ENCODE measurements around the gene LIN9. TPM values are rescaled to one million over a fixed set of nuclear protein-coding genes. Genes with fewer than 3 reads are reported as not detected.
"Not testable (repeated sequence)": the region's sequence is repeated elsewhere in the genome, so short reads cannot be mapped to it uniquely, and the experiment has no call there.

Gene LIN9
- polyA plus RNA-seq, 1 donor from 2014 or later = 3.6 TPM

GRCh38 chr1:226272233-226272902, 36.6 kb downstream of the LIN9 start:
- H3K4me1 Mint-ChIP-seq, H3K9me3 Mint-ChIP-seq, H3K27ac Mint-ChIP-seq, H3K4me3 Mint-ChIP-seq, H3K27me3 Mint-ChIP-seq: not testable (repeated sequence)
- peaks cover 14% of the 10 kb centered on the region for H3K36me3 Mint-ChIP-seq

- Mint-ChIP-seq H3K4me1 (no peaks in the 10 kb centered on the region), H3K9me3 (no peaks in the 10 kb centered on the region), H3K4me3 (no peak overlapping the region), H3K27me3 (no peaks in the 10 kb centered on the region), H3K36me3 (peaks cover 10% of the 10 kb centered on the region), H3K27ac (no peak overlapping the region)
Measured at GRCh38 chr1:226268421-226269124, 40.4 kb downstream of the LIN9 start.

GRCh38 chr1:226261818-226262217, 47.1 kb downstream of the LIN9 start:
- peaks cover 16% of the 10 kb centered on the region for H3K36me3 Mint-ChIP-seq
- H3K9me3 Mint-ChIP-seq = peaks cover 2 to 12% (median 5%) of the 10 kb centered on the region in 3 donors
- no peaks in the 10 kb centered on the region for H3K27me3 Mint-ChIP-seq
- H3K27ac Mint-ChIP-seq = no peak overlapping the region
- H3K4me3 Mint-ChIP-seq = no peak overlapping the region
- H3K4me1 Mint-ChIP-seq = no peaks in the 10 kb centered on the region

- H3K27ac Mint-ChIP-seq = no peak overlapping the region
Measured at GRCh38 chr1:226255380-226255779, 53.6 kb downstream of the LIN9 start.

GRCh38 chr1:226253933-226254332, 55.0 kb downstream of the LIN9 start:
- H3K27ac Mint-ChIP-seq = no peak overlapping the region
- peaks cover 0 to 2% (median 0%) of the 10 kb centered on the region in 3 donors for H3K9me3 Mint-ChIP-seq
- peaks cover 0 to 12% (median 11%) of the 10 kb centered on the region in 3 donors for H3K4me1 Mint-ChIP-seq
- peaks cover 6% of the 10 kb centered on the region for H3K36me3 Mint-ChIP-seq
- H3K4me3 Mint-ChIP-seq = no peak overlapping the region
- no peaks in the 10 kb centered on the region for H3K27me3 Mint-ChIP-seq

More at GRCh38 chr1:226255380-226255779, 53.6 kb downstream of the LIN9 start:
- no peak overlapping the region for H3K4me3 Mint-ChIP-seq
- H3K36me3 Mint-ChIP-seq = peaks cover 11% of the 10 kb centered on the region
- peaks cover 0 to 7% (median 4%) of the 10 kb centered on the region in 3 donors for H3K4me1 Mint-ChIP-seq
- peaks cover 0 to 11% (median 7%) of the 10 kb centered on the region in 3 donors for H3K9me3 Mint-ChIP-seq
- no peaks in the 10 kb centered on the region for H3K27me3 Mint-ChIP-seq

- H3K4me1 Mint-ChIP-seq = peaks cover 5 to 16% (median 16%) of the 10 kb centered on the region in 3 donors
- H3K9me3 Mint-ChIP-seq, H3K4me3 Mint-ChIP-seq, H3K27me3 Mint-ChIP-seq, H3K36me3 Mint-ChIP-seq, H3K27ac Mint-ChIP-seq: not testable (repeated sequence)
Measured at GRCh38 chr1:226252841-226253240, 56.1 kb downstream of the LIN9 start.

GRCh38 chr1:226250511-226250910, 58.5 kb downstream of the LIN9 start:
- Mint-ChIP-seq H3K4me1 (peaks cover 6 to 21% (median 16%) of the 10 kb centered on the region in 3 donors), H3K27ac (no peak overlapping the region), H3K4me3 (peak overlapping the region in 2 of 4 donors; percentile 69 to 70), H3K9me3 (peaks cover 0 to 2% (median 0%) of the 10 kb centered on the region in 3 donors), H3K27me3 (no peaks in the 10 kb centered on the region), H3K36me3 (peaks cover 5% of the 10 kb centered on the region)

GRCh38 chr1:226248796-226249195, 60.2 kb downstream of the LIN9 start:
- H3K9me3 Mint-ChIP-seq = peaks cover 0 to 2% (median 0%) of the 10 kb centered on the region in 3 donors
- no peaks in the 10 kb centered on the region for H3K27me3 Mint-ChIP-seq
- no peak overlapping the region for H3K27ac Mint-ChIP-seq
- H3K36me3 Mint-ChIP-seq = peaks cover 7% of the 10 kb centered on the region
- peaks cover 6 to 19% (median 16%) of the 10 kb centered on the region in 3 donors for H3K4me1 Mint-ChIP-seq
- no peak overlapping the region for H3K4me3 Mint-ChIP-seq

- Mint-ChIP-seq H3K27ac (no peak overlapping the region), H3K4me1 (peaks cover 6 to 19% (median 16%) of the 10 kb centered on the region in 3 donors), H3K4me3 (no peak overlapping the region), H3K36me3 (peaks cover 7% of the 10 kb centered on the region), H3K9me3 (peaks cover 0 to 2% (median 0%) of the 10 kb centered on the region in 3 donors), H3K27me3 (no peaks in the 10 kb centered on the region)
Measured at GRCh38 chr1:226248091-226248490, 60.9 kb downstream of the LIN9 start.

- no peaks in the 10 kb centered on the region for H3K9me3 Mint-ChIP-seq
- H3K4me1 Mint-ChIP-seq = peaks cover 4 to 6% (median 4%) of the 10 kb centered on the region in 3 donors
- no peaks in the 10 kb centered on the region for H3K27me3 Mint-ChIP-seq
- no peak overlapping the region for H3K27ac Mint-ChIP-seq
- peaks cover 7% of the 10 kb centered on the region for H3K36me3 Mint-ChIP-seq
- no peak overlapping the region for H3K4me3 Mint-ChIP-seq
Measured at GRCh38 chr1:226239421-226239820, 69.5 kb downstream of the LIN9 start.

- Mint-ChIP-seq H3K4me1 (peaks cover 7 to 10% (median 9%) of the 10 kb centered on the region in 3 donors), H3K4me3 (no peak overlapping the region), H3K27me3 (no peaks in the 10 kb centered on the region), H3K27ac (no peak overlapping the region), H3K36me3 (peaks cover 7% of the 10 kb centered on the region), H3K9me3 (no peaks in the 10 kb centered on the region)
Measured at GRCh38 chr1:226236826-226237225, 72.1 kb downstream of the LIN9 start.

- H3K4me1 Mint-ChIP-seq = peaks cover 7 to 10% (median 7%) of the 10 kb centered on the region in 3 donors
- no peaks in the 10 kb centered on the region for H3K27me3 Mint-ChIP-seq
- no peaks in the 10 kb centered on the region for H3K9me3 Mint-ChIP-seq
- H3K36me3 Mint-ChIP-seq = peaks cover 7% of the 10 kb centered on the region
- H3K27ac Mint-ChIP-seq = peak overlapping the region in 1 of 3 donors; percentile 55
- H3K4me3 Mint-ChIP-seq = peak overlapping the region in 3 of 4 donors; percentile 1 to 76 (median 33)
Measured at GRCh38 chr1:226233806-226234205, 75.2 kb downstream of the LIN9 start.

- H3K27ac Mint-ChIP-seq = peak overlapping the region in 1 of 3 donors; percentile 23
- H3K4me3 Mint-ChIP-seq = peak overlapping the region in 2 of 4 donors; percentile 81 to 88
- H3K9me3 Mint-ChIP-seq = no peaks in the 10 kb centered on the region
- peaks cover 7 to 10% (median 7%) of the 10 kb centered on the region in 3 donors for H3K4me1 Mint-ChIP-seq
- peaks cover 7% of the 10 kb centered on the region for H3K36me3 Mint-ChIP-seq
- H3K27me3 Mint-ChIP-seq = no peaks in the 10 kb centered on the region
Measured at GRCh38 chr1:226233293-226233692, 75.7 kb downstream of the LIN9 start.

- Mint-ChIP-seq H3K36me3 (no peaks in the 10 kb centered on the region), H3K9me3 (no peaks in the 10 kb centered on the region), H3K4me1 (peaks cover 3 to 10% (median 5%) of the 10 kb centered on the region in 3 donors), H3K27me3 (no peaks in the 10 kb centered on the region), H3K27ac (no peak overlapping the region), H3K4me3 (peak overlapping the region in 1 of 4 donors; percentile 60)
Measured at GRCh38 chr1:226226601-226227000, 82.4 kb downstream of the LIN9 start.

- Mint-ChIP-seq H3K4me3 (peak overlapping the region; percentile 89 to 96 (median 92)), H3K27ac (peak overlapping the region in 1 of 3 donors; percentile 78), H3K4me1 (peaks cover 7 to 14% (median 10%) of the 10 kb centered on the region in 3 donors), H3K9me3 (no peaks in the 10 kb centered on the region), H3K36me3 (no peaks in the 10 kb centered on the region), H3K27me3 (no peaks in the 10 kb centered on the region)
Measured at GRCh38 chr1:226223786-226224244, 85.1 kb downstream of the LIN9 start.
